GM21526 (cell line): ENCODE measurements around the gene SGMS1.
A peak's percentile ranks its signal among the peaks of the same experiment; 100 is the strongest.

Experiments
- ATAC-seq: cut with Tn5 transposase; IDR thresholded peaks from one replicate; pipeline ENCODE4 v1.9.1; 2021; ENCODE audit warnings: moderate library complexity; ENCODE audit not compliant: unreplicated experiment, low FRiP score

SGMS1 gene

DNA sequence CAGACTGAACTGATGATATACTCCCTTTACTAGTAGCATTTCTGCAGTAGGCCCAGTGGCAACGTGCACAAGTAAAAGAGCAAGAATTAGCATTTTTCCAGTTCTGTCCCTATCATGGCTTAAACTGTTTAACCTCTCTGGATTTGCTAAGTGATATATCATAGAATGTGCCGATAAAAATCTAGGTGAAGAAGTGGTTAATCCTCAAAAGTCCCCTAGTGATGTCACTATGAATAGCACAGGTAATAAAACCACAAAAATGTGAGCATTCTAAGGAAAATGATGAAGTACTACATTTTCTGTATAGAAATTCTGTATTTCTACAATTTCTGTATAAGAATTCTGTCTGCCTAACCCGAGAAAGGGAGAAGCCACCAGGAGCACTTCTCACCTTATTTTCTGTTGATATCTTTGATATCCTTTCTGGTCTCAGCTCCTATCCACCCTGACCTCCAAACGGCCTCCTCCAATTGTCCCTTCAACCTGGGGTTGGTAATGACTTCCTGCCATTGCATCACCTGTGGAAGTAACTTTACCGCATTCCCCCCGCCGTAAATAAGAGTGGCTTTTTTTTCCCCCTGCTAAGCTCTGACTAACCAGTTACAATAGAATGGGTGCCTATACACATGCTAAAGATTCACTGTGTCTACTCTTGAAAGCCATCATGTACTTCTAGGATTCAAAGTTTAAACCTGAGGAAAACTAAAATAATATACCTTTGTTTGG is 216.5 kb downstream of the SGMS1 start:
- ATAC-seq = no peak

DNA sequence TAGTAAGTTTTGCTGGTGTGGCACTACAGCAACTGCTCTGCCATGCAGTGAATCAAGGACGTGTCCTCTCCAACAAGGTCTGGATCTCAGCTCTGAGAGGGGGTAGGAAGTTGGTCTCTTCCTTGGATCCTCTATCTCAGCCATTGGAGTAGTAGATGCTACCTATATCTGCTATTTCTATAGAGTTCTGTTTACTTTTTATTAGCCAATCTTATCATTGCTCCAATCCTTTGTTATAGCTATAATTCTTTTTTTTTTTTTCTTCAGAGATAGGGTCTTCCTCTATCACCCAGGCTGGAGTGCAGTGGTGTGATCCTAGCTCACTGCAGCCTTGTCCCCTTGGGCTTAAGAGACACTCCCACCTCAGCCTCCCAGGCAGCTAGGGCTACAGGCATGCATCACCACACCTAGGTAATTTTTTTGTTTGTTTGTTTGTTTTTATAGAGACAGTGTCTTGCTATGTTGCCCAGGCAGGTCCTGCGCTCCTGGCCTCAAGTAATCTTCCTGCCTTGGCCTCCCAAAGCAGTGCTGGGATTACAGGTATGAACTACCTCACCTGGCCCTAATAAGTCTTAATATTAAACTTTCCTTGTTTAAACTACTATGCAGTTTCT is 217.2 kb downstream of the SGMS1 start:
- ATAC-seq = no peak

DNA sequence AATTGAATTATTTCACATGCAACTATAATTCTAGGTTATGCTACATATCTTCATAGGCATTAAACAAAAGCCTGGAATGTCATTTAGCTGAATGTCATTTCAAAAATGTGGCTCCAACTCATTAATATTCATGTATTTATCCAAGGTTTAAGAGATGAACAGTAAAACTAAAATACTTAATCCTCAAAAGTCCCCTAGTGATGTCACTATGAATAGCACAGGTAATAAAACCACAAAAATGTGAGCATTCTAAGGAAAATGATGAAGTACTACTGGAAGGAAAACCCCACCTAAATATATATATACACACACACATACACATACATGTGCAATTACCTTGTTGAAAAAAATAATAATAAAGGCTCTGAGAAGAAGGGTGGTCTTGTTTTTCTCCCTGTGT is 218.0 kb downstream of the SGMS1 start:
- no peak for ATAC-seq

DNA sequence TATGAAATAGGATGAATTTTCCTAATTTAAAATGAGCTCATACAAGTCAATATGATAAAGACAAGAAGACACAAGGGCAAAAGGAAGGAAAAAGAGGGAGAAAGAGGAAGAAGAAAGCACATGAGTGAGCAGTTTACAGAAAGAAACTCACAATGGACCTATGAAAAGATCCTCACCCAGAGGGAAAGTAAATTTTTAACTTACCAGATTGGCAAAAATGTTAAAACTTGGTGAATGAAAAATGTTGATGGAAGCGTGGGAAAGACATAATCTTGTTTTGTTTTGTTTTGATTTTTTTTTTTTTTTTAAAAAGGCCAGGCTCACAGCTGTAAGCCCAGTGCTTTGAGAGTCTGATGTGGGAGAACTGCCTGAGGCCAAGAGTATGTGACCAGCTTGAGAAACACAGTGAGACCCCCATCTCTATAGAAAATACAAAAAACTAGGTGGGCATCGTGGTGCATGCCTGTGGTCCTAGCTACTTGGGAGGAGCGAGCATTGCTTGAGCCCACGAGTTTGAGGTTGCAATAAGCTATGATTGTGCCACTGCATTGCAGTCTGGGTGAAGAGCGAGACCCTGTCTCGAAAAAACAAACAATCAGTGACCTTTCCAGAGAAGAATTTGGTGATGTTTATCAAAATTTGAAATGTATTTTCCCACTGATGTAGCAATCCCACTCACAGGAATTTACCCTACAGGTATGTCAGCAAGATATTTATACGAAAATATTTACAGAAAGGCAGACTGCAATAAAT is 219.6 kb downstream of the SGMS1 start:
- ATAC-seq = no peak

DNA sequence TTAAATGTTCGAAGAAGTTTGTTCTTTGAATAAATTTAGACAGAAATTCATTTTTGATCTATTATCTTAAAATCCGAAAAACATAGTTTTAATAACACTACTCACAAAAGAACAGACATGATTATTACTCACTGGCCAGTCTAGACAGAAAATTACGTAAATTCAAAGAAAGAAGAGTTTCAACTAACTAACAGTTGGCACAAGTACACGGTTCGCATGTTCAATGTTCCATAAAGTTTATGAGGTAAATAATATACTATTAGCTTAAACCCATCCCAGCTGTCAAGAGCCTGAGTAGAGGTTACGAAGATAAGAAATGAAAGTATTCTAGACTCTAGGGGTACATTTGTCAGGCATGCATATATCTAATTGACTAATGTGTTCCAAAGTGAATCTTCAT is 220.7 kb downstream of the SGMS1 start:
- no peak for ATAC-seq

DNA sequence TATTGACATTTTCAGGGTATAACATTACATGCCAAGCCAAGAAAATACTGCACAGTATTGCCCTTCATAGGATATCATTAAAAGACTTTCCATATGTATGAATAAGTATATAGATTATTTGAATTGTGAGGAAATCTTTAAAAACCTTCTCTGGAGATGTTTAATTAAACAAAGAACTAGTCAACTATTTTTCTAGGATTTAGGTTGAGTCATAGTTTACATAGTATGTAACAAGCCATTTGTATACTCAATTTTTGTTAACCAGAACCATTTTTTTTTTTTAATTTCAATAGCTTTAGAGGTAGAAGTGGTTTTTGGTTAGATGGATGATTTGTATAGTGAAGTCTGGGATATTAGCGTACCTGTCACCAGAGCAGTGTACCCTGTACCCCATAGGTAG is 221.3 kb downstream of the SGMS1 start:
- no peak for ATAC-seq

DNA sequence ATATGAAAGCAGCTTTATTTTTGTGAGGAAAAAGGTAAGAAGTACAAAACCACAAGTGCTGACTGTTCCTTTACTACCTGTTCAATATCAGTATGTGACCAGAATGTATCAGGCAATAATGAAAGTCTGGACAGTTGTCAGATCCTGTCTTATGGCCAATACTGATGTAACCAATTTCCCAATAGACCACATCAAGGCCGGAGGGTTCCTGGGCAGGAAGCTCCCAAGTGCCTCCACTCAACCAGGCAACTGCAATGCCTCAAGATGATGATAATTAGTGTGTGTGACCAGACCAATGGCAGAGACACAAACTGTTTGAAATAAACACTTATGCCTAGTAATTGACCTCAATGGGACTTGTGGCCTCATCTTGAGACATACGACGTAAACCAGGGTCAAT is 223.1 kb downstream of the SGMS1 start:
- no peak for ATAC-seq

DNA sequence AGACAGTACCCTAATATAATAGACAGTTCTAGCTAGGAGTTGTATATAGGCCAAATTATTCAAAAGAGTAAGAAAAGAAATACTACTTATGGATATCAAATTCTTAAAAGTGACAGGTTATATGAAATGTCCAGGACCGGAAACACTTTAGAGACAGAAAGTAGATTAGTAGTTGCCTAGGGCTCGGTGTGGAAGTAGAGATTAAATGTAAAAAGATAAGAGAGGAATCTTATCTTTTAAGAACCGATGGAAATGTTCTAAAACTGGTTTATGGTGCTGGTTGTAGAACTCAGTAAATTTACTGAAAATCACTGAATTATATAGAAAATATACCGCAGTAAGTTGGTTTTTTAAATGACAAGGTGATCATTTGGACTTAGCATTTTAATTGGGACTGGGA is 224.9 kb downstream of the SGMS1 start:
- ATAC-seq = no peak

DNA sequence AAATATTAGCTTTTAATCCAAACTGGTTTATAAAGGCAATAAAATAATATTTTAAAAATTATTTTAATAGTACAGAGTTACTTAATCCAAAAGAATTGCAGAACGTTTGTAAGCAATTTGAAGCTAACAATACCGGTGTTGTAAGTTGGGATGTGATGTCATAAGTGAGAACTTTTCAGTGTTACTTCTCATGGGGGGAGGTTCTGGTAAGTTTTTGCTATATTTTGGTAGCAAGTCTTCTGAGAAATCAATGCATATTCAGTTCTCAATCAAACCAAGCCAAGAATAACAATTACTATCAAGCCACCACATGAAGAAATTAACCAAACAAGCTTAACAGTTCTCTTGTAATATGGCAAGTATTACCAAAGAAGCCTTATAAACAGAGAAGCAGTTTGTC is 225.4 kb downstream of the SGMS1 start:
- ATAC-seq = no peak

DNA sequence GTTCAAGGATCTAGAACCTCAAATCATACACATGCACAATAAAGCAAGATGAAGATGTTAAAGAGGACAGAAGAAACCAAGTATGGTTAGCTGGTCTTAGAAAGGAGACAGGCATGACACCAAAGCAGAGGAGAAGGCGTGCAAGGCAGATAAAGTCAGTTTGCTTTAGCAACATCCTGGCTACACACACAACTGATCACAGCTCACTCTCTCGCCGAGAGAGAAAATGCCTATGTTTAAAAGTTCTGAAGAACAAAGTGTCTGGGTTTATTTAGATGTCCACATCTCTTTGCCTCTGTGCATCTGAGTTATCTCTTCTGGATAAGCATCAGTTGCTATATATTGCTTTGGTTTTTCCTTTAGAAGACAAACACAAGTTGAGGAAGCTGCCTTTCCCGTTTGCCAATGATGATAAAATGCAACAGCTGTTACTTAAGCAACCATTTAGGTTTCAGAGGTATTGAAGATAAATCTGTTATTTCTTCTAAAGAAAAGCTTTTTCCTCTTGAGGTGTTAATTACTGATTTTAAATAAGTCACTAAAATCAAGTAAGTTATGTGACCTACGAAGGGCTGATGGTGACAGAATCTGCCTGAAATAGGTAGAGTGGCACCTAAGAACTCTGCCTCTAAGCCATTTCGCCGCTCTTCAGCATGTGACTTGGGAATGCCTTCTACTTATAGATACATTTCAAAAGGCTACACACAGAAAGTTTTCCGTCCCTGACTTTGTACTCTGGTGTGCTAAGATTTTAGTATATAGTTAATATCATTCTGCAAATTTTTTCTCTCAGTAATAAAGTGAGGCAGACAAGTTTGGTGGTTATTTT is 226.2 kb downstream of the SGMS1 start:
- ATAC-seq = peak; percentile 21

DNA sequence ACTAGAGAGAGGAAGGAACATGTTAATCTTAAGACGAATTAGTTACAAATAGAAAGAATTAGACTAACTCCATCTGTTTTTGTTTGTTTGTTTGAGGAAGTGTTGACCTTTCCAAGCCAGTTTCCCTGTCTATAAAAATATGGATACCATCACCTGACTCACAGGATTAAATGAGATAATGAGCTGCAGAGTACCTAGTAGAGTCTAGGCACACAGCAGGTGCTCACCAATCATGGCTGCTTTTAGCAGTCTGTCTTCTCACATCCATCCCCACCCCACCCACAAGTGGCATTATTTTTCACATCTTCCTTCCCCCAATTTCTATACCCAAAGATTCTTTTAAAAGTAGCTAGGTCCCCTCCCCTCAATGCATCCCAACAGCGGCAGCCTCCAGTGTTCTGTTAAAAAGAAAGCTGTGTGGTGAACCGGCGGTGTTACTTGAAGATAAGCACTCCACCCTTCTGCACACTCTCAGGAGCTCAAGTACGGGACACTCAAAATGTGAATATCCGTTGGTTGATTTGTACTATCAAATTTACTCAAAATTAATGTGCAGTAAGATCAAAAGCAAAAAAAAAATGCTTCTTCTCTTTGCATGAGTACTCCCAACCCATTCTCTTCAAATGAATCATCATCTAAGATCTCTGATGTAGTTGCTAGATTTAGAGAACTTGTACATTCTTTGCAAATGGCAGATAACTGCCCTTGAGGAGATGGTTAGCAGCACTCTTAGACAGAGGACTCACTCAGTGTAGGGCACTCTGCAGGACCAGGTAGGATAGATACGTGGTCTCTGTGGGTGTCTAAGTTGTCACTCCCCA is 227.1 kb downstream of the SGMS1 start:
- ATAC-seq = peak; percentile 75

DNA sequence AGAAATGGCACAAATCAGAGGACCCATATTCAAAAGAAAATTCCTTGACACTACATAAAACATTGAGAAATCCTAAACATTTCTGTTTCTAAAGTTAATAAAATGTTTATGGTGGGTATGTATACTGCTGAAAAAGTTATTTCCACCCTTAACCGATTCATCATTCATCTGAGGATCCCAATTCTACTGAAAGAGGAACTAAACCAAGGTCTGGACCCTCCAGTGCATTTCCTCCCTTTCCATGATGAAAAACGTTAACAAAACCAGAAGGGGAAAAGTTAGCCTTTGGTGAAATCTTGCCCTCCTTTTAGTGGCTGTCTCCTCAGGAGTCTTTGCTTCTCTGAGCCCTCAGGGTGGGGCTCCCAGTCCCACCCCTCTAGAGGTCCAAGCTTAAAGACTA is 227.9 kb downstream of the SGMS1 start:
- no peak for ATAC-seq

DNA sequence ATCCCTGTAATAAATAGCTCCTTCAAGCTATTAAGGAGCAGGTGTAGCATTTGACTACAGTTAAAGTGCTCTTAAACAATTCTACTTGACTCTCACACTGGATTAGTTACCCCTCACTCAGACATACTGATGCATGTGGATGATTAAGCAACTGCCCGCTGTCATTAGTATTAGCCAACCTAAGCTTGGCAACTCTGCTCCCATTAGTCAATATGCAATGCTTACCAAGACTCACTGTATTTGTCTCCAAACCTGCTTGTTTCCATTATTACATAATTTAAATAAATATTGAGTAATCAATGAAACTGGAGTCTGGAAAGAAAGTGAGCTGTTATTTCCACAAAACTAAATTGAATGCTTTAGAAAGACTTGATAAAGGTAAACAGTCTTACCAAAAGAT is 228.5 kb downstream of the SGMS1 start:
- no peak for ATAC-seq

DNA sequence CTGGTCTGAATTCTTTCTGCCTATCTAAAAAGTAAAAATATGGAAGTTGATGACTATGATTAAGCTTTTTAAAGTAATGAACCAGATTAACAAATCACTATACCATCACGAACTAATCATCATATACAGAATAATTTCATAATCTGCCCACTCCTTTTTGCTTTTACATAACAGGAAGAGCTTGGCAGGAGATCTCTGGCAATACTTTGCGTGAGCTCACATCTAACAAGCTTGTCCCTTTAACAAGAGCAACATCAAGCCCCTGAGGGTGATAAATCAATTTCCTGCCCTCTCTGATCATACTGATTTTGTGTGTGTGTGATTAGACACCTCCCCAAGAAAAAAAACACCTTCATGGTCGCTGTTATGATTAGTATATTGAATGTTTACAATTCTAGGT is 228.9 kb downstream of the SGMS1 start:
- no peak for ATAC-seq

DNA sequence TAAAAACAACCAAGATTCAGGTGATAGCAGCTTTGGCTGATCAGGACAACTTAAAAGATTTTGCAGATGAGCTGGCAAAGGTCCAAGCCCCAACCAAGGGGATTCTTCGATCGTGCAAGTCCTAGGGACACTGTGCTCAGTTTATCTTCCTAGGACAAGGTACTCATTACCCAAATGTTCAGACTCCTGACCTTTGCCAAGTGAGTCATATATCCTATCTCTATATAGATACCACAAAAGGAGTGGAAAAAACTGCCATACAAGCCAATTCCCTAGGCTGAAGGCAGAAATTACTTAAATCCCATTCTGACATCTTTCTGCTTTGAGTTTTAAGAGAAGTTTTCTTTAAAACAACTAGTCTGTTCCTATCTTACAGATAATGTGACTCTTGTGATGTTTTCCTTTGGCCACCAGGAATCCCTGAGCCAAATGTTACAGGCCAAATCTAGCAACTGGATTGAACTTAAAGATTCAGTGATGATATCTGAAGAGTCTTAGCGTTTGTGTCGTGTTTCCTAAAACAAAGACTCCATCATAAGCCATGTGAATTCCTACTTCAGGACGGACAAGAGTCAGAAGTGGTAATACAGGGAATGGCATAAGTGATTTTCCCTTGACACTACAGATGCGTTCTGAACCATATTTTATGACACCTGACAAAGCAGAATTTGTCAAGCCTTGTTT is 229.8 kb downstream of the SGMS1 start:
- no peak for ATAC-seq

DNA sequence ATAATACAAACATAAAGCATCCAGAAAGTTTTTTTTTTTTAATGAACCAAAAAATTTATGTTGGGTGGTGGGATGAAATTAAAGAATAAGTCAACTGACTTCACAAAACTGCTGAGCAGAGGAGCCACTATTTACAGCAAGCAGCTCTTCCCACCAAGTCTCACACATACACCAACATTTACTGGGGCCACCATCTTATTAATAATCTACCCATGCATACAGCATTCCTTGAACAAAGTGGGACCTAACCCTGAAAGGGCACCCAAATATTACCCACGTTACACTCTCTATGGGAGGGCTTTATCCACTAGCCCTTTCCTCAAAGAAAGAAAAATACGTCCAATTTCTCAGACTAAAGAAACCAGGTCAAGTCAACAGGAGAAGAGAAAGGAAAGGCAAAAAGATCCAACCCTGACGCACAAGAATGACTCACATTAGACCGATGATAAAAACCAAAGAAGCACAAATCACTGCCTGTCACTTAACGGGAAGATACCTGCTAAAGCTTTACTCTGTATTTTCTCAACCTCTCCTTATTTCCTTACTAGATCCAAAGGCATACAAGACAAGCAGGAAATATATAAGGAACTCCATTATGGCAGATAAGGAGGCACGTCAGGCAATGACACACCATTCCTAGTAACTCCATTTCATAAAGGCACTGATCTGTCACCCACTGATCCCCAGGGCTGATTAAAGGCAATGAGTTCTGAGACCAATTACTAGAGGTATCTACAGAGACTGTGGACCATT is 230.6 kb downstream of the SGMS1 start:
- ATAC-seq = no peak

DNA sequence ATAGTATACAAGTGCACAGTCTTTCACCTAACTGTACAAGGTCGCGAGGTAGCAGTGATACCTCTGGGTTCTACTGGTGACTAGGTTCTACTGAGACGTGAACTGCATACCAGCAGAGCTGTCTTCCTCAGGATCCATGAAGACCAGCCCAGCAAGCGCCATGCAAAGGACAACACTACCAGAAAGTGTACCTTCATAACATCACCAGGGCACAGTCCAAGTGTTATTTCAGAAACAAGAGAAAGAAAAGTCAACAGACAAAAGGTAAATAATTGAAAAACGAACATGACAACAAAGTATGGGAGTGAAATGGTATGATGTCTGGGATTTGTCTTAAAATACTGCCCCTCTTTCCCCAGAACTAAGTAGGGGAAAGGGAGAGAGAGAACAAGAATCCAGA is 231.3 kb downstream of the SGMS1 start:
- ATAC-seq = no peak

DNA sequence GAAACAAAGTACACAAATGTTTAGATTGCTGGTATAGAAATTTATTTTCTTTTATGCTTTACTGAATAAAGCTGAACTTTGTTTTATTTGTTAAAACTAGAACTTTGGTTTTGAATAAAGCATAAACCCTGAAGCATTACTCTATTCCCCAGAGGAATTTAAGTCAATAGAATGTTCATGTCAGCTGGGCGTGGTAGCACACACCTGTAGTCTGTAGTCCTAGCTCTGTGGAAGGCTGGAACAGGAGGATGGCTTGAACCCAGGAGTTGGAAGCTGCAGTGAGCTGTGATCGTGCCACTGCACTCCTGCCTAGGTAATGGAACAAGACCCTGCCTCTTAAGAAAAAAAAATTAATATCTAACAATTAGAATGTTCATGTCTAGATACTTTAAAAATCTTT is 233.5 kb downstream of the SGMS1 start:
- ATAC-seq = no peak

DNA sequence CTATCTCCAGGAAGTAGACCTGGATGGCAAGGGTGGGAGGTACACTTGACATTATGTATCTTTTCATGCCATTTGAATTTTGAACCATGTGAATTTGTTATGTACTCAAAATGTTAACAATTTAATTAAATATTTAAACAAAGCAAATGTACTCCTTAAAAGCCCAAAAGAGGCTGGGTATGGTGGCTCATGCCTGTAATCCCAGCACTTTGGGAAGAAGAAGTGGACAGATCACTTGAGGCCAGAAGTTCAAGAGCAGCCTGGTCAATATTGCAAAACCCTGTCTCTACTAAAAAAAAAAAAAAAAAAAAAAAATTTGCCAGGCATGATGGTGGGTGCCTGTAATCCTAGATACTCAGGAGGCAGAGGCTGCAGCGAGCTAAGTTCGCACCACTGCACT is 235.6 kb downstream of the SGMS1 start:
- no peak for ATAC-seq
